GM19468 (cell line): ENCODE measurements around the gene SMPX.

Experiments used
- ATAC-seq: cut with Tn5 transposase; IDR thresholded peaks from one replicate; pipeline ENCODE4 v1.9.1; 2021; ENCODE audit warnings: mild to moderate bottlenecking, moderate library complexity, moderate number of reproducible peaks; ENCODE audit not compliant: unreplicated experiment; ENCODE audit errors: extremely low read depth

The SMPX gene

DNA sequence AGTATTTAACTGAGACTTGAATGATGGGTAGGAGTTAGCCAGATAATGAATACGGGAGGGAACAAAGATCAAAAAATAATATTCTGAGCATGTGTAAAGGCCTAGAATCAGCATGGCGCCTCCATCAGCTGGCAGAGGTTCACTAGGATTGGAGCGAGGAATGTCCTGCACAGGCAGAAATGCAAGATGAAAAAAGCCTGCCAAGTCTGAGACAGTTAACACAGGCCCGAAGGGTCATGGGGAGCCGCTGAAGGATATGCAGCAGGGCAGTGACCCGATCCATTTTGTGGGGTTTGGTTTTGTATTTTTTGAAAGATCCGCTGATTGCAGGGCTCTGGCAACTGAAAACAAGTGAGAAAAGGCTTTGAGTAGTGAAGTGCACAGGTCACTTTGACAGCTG, 40.1 kb downstream of the SMPX start:
- no peak for ATAC-seq

DNA sequence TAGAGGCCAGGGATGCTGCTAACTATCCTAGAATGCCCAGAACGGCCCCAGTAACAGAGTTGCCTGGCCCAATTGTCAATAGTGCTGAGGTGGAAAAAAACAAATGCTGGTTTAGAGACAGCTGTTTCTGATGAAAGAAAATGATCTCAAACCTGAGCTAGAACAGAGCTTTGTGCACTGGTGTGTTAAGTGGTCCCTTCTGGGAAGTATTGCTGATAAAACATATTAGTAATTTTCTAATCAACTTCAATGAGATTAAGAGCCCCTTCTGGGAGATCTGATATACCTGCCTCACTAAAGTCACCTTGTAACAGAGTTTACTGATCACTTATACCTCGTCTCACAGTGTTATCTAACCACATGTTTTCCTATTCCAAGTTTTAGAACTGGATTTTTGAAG, 42.1 kb downstream of the SMPX start:
- ATAC-seq: no peak

DNA sequence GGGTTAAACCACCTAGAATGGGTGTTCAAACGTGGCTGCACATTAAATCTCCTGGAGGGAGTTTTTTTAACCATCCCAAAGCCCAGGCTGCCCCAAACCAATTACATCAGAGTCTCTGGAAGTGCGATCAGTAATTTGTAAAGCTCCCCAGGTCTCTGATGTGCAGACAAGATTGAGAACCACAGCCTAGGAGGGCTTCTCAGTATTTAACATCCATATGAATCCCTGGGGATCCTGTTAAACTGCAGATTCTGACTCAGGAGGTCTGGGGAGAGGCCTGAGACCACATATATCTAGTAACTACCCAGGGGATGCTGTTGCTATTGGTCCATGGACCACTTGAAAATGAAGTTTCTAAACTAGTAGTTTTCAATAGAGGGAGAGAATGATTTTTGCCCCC, 42.6 kb downstream of the SMPX start:
- no peak for ATAC-seq

DNA sequence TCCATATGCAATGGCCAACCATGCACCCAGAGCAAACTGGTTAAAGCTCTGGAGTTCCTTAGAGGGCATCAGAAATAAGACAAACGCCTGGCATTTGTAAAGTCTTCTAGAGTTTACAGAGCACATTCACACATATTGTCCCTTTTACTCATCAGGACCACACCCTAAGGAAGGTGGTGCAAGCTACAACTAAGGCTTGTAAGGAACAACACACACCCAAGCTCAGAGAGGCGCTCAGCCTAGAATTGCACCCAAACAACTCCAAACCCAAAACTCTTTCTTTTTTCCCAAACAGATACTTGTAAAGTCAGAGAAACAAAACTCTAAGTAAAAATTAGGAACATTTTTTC, 46.1 kb downstream of the SMPX start:
- no peak for ATAC-seq

DNA sequence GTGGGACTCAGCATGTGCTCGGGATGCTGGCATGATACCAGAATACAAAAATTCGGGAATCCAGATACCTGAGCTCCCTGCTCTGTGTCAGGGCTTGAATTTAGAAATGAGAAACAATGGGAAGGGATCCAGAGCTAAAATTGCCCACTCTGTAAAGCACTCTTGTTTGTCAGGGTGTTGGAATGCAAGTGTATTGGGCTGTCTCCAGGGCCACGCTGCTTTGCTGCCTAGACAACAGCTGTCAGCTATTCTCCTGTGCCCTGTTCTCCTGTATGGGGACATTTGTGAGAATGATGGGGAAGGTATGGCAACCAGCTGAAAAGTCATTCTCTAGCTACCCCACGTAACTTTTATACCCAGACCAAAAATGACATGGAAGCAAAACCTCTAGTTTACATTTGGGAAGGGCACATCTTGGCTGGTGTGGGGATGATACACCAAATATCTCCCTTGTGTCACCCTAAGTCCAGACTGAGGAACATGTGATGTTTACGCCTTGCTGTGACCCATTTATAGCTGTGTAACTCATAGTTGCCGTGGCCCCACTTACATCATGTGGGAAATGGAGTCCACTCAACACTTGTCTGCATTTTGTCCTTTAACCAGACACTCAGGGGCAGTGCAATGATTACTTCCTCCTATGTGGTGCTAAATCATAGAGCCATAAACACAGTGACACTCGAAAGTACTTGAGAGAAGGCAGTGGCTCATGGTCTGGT, 46.6 kb downstream of the SMPX start:
- ATAC-seq: no peak

DNA sequence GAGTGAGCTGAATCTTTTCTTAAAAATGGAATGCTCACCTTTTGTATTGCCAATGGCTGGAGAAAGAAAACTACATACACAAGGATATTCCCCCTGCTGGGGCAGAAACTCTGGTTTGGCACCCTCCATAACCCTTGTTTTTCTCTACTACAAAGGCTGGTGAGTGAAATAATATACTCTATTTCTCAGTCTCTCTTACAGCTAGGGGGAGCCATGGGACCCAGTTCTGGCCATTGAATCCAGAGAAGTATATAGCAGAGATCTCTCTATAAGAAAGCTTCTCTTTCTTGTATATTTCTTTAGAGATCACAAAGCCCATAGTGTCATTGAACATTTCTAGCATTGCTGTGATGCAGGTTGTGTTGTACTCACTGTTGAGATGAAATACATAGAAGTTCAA, 49.8 kb downstream of the SMPX start:
- ATAC-seq: no peak

DNA sequence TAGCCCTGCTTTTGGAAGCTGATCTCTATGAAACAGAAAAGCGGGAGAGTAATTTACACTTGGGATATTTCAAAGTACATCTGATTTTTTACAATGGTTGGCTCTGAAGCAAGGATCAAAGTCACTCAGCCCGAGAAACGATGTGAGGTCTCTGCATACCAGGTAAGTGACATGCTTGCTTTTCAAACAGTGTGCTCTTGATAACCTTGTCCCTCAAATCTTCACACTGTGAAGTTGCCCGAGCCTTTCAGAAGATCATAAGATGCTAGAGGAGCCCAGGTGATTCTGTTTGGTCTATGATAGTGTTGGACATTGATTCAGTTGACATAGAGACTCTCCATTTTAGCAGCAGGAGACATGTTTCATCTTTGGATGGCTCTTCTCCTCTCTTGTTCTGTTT, 52.7 kb downstream of the SMPX start:
- ATAC-seq: no peak

DNA sequence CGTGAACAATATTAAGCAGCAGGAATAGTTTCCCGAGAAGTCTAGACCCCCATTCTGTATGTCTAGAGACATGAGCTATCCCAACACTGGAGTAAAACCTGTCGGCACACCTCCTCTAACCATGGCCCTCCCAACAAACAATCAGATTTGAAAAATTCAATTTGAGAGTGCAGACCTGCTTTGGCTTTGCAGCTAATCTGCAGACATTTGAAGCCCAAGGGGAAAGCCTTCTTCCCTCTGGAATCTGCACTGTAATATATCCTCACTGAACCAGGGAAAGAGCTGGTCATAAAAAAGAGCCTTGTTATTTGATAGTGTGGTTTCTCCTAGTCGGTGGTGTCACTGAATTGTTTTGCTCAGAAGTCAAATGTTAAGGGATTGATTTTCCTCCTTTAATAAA, 55.2 kb downstream of the SMPX start:
- no peak for ATAC-seq

DNA sequence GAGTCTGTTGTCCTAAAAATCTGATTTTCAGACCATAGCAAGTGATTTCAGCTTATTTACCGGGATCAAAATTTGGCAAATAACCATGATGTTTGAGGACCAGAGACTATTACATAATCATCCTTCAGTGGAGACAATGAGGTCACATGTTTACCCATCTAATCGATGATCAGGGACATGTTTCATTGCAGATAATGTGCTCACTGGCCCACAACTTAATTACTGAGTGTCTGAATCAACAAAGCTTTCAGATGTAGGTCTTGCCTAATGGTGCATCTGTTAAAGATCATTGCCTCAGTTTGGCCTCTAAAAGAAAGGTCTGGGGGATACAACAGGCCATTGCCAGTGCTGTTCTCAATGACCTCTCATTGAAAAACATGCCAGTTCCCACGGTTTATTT, 56.9 kb downstream of the SMPX start:
- ATAC-seq: no peak

DNA sequence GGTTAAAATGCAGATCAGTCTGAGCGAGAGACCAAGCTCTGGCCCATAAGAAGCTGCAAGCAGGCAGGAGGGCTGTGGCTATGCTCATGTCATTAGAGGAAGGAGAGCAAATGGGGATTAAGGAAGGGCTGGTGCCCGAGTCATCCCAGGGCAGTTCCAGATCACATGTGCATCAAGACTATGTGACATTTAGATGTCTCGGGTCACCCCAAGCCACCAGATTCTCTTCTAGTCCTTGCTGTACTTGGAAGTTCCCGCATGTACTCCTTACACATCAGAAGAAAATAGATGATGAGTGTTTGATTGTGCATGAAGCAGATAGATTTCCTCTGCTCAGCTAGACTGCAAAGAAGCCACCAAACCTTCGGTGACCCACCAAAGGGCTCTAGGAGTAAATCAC, 57.6 kb downstream of the SMPX start:
- no peak for ATAC-seq

DNA sequence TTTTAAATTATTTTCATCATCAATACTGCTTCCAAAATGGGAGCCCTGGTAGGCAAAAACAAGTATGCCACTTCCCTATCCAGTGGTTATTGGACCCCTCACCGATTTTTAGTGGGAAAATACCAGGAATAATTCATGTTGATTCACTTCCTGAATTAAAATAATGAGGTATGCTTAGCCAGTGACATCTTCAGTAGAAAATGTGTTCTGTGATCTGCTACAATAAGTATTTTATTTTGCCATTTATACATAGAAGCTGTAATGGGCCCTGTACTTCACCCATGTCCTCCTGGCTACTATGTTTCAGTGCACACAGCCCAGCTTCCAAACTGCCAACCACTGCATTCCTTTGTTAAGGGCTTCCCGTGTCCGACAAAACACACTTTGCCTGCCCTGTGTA, 58.8 kb downstream of the SMPX start:
- no peak for ATAC-seq

DNA sequence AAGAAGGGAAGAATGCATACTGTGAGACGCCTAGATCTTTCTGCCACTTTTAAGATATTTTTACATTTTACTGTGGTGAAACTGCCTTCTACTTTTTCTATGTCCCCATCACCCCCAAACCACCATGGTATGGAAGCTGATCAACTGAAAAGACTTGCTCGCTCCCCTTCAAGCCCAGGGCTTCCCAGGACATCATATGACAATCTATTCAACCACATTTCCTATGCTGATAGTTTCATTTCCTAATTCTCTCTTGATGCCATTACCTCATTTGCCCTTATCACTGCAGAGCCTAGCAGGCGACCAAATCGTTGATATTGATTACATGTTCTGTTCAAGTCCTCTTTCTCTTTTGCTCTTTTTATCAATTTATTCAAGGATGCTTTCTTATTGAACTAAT, 59.6 kb downstream of the SMPX start:
- ATAC-seq: no peak

DNA sequence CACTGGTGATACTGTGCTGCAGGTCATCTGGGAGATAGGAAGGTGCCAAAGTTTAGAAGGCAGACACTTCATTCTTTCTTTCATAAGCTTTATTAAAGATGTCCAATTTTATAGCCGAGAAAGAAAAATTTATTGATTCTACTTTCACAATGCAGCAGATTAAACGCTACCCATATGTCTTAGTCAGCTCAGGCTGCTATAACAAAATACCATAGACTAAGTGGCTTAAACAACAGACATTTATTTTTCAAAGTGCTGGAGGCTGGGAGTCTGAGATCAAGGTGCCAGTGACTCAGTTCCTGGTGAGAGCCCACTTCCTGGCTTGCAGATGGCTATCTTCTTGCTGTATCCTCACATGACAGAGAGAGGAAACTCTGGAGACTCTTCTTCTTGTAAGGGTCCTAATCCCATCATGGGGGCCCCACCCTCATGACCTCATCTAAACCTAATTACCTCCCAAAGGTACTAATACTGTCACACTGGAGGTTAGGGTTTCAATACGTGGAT, 66.4 kb downstream of the SMPX start:
- ATAC-seq: no peak

DNA sequence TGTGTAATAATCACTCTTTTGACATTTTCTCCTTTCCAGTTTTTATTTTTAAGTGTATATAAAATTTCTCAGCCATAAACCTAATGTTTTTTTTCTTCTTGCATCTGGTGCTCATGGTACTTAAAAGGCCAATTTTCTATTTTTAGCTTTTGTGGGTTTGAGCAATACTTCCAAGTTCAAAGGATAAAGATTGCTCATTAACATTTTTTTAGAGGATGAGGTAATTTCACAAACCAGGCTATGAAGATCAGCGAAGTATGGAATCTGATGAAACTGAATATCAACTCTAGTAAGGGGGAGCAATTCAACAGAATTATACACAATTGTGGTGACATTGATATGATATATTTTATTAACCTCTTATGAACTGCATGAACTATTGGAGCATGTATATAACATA, 74.0 kb downstream of the SMPX start:
- no peak for ATAC-seq

DNA sequence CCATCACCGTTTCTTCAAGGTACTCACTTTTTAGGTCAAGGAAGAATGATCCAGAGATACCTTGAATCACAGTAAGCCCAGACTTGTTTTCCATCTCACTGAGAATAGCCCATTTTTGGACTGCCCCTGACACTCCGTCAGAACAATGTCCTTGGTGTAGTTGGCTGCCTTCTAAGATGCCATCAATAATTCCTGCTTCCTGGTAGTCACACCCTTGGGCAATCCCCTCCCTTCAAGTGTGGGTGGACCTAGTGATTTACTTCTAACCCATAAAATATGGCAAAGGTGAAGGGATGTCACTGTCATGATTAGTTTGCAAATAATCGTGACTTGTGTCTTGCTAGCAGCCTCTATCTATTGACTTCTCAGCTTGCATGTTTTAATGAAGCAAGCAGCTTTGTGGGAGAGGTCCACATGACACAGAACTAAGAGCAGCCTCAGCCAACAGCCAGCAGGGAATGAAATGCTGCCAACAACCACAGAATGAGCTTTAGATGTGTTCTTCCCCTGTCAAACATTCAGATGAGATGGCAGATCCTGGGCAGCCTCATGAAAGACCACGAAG, 79.8 kb downstream of the SMPX start:
- no peak for ATAC-seq

DNA sequence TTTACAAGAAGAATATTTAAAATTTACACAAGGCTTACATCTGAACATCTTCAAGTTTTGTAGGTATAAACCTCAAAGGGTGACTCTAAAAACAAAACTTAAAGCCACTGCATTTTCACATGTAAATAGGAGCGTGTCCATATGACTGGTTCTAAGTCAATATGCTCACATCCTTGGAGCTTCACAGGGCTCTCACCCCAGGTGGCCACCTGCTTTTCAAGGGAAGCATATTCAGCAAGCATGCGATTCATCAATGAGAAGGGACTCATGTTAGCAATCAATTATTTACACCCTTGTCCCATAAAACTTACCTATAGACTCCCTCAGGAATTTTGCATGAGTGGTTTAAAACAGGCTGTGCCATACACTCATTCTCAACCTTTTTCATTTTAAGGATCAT, 82.0 kb downstream of the SMPX start:
- no peak for ATAC-seq

DNA sequence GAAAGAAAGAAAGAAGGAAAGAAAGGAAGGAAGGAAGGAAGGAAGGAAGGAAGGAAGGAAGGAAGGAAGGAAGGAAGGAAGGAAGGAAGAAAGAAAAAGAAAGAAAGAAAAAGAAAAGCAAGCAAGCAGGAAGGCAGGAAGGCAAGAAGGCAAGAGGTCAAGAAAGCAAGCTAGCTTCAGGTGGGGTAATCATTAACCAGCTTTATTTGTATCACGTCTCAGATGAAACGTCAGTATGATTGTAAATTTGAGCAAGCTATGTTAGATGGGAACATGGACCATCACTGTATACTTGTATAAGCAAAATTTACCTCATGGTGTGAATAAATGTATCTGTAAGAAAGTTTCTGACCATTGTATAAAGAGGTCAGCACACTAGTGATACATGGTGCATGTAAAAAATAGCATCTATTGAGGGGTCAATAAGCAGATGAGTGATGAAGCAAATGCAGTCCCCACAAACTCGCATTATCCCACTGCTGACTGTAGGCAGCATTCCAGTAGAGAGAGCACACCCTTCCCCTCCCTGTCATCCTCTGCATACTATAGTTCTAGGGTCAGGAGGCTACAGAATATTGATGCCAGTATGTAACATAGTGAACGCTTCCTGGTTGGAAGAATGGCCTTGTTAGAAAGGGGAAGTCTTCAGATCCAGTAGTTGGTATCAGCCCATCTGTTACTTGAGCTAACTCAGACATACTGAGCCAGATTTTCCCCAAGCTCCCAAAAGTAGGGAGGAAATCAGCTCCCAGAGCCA, 83.3 kb downstream of the SMPX start:
- ATAC-seq: no peak

DNA sequence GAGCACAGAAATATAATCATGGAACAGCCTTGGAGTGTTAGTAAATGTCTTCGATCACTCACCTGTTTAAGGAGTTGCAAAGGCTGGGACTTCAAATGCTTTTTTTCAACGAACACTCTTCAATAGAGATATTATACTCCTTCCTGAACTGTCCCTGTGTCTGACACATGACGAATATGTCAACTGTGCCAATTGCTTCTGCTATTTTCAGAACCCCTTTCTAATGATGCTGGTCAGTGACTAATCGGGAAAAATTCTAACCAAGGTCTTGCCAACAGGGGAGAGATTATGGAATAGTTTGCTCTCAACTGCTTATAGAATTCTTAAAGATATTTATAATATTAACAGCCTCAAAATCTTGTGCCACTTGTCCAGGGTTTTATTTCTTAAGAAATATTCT, 91.2 kb downstream of the SMPX start:
- no peak for ATAC-seq

DNA sequence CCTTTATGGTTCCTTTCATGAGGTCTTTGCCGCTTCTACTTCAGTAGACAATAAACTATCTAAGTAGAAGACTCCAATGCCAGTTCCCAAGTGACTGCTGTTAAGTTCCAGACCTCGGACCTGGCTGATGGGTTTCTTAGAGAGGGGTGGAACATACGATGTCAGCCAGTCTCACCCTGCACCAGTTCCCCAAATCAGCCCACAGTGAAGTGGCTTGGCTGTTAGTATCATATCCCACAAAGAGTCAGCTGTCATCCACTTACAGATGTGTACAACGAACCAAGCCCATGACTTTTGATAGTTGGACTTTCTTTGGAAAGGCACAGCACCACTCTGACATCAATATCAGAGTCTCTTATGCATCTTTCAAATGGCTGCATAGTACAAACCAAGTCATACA, 91.7 kb downstream of the SMPX start:
- no peak for ATAC-seq

DNA sequence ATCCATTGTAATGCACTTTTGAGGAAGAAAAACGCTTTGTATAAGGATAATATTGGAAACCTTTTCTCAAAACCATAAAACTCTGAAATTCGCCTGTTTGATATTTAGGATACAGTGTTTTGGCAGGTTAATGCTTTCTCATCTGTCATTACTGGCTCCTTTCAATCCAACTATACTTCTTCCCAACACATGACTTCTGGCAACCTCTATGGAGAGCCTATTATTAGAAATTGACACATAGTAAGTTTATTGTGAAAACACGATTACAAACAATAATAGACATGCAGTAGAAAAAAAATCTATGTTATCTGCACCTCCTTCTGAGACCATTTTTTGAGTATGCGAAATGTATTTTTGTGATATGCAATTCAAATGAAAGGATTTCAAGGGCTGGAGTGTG, 95.2 kb downstream of the SMPX start:
- ATAC-seq: no peak

DNA sequence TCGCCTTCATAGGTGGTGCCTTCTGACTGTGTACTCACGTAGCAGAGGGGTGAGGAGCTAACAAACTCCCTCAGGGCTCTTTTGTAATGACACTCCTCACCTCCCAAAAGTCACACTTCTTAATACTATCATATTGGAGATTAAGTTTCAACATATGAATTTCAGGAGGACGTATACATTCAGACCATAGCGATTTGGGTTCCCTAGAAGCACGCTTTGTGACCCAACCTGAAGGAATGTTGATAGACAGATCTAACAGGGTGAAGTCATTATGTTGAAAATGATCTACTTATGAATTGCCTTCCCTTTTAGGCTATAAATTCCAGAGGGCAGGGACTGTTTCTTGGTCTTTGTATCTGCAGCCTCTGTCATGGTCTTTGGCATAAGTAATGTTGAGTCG, 96.6 kb downstream of the SMPX start:
- no peak for ATAC-seq

DNA sequence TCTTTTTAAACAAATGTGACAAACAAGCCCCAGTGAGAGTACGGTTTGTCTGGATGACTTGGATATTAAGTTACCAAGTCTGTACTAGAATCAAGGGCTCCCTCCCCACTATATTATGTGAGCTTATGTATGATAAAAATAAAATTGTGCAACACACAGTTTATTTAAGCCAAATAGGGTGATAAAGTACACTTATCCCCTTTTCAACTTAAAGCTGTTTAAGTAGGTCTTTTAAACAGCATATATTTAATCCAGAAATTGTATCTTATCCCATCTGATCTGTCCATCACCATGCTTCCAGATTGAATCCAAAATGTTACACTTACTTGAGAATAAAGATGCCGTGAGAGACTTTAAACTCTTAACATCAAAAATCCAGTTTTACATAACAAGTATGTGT, 97.8 kb downstream of the SMPX start:
- no peak for ATAC-seq
